DOHH2 (cell line): ENCODE results near the gene COMT.
A peak's percentile ranks its signal among the peaks of the same experiment; 100 is the strongest.

Experiments
- H3F3A ChIP-seq: fragments of 200-600 bp; sonication (generic), shearing (Covaris generic); 2 replicates; pipeline ENCODE4 v1.6.0; 2016; ENCODE audit warnings: antibody characterized with exemption, mild to moderate bottlenecking; ENCODE audit not compliant: control insufficient read depth, insufficient read depth
- H3K27ac ChIP-seq: fragments of 200-600 bp; sonication (generic); 2 replicates; pipeline ENCODE4 v1.5.1; 2014; ENCODE audit warnings: low read depth, mild to moderate bottlenecking, low read length, moderate library complexity
- H3K27me3 ChIP-seq: fragments of 200-600 bp; sonication (generic); 2 replicates; pipeline ENCODE4 v1.6.1; 2014; ENCODE audit warnings: mild to moderate bottlenecking, low read length, mixed read lengths; ENCODE audit not compliant: control insufficient read depth
- H3K36me3 ChIP-seq: fragments of 200-600 bp; sonication (generic); 2 replicates; pipeline ENCODE4 v1.6.1; 2014; ENCODE audit warnings: mild to moderate bottlenecking, low read length, moderate library complexity, mixed read lengths; ENCODE audit not compliant: control insufficient read depth
- H3K4me1 ChIP-seq: fragments of 200-600 bp; sonication (generic); 2 replicates; pipeline ENCODE4 v1.6.1; 2014; ENCODE audit warnings: mild to moderate bottlenecking, low read length, mixed read lengths; ENCODE audit not compliant: control insufficient read depth
- H3K4me2 ChIP-seq: fragments of 200-600 bp; sonication (generic); 2 replicates; pipeline ENCODE4 v1.6.0; 2014; ENCODE audit warnings: mild to moderate bottlenecking, low read length, moderate library complexity
- H3K4me3 ChIP-seq: fragments of 200-600 bp; sonication (generic); 2 replicates; pipeline ENCODE4 v1.5.1; 2014; ENCODE audit warnings: mild to moderate bottlenecking, low read length, mixed read lengths
- H3K79me2 ChIP-seq: fragments of 200-600 bp; sonication (generic); 2 replicates; pipeline ENCODE4 v1.6.1; 2014; ENCODE audit warnings: mild to moderate bottlenecking, low read length, mixed read lengths; ENCODE audit not compliant: control insufficient read depth
- H3K9me2 ChIP-seq: fragments of 200-600 bp; sonication (generic); replicated peaks from 2 replicates; pipeline ENCODE4 v1.6.1; 2014; ENCODE audit warnings: mild to moderate bottlenecking, low read length, mixed read lengths; ENCODE audit not compliant: control insufficient read depth
- H3K9me3 ChIP-seq: fragments of 200-600 bp; sonication (generic); 2 replicates; pipeline ENCODE4 v1.6.1; 2014; ENCODE audit warnings: antibody characterized with exemption, low read length, mixed read lengths; ENCODE audit not compliant: control insufficient read depth, insufficient read depth
- H4K20me1 ChIP-seq: fragments of 200-600 bp; sonication (generic); 2 replicates; pipeline ENCODE4 v1.6.0; 2014; ENCODE audit warnings: low read depth, mild to moderate bottlenecking, antibody characterized with exemption, low read length, moderate library complexity; ENCODE audit not compliant: control insufficient read depth, insufficient read depth
- EZH2phosphoT487 ChIP-seq: fragments of 200-600 bp; sonication (generic); IDR thresholded peaks from 2 replicates; pipeline ENCODE4 v1.6.1; 2017; ENCODE audit warnings: borderline replicate concordance, mild to moderate bottlenecking, antibody characterized with exemption, low read length, moderate library complexity, mixed read lengths
- TF ChIP-seq, protein P1 (sequence below): fragments of 200-600 bp; sonication (generic); IDR thresholded peaks from one replicate; pipeline ENCODE4 v1.5.1; 2014; ENCODE audit warnings: antibody characterized with exemption, mild to moderate bottlenecking, low read depth, low read length; ENCODE audit not compliant: poor library complexity, severe bottlenecking

The COMT gene

DNA sequence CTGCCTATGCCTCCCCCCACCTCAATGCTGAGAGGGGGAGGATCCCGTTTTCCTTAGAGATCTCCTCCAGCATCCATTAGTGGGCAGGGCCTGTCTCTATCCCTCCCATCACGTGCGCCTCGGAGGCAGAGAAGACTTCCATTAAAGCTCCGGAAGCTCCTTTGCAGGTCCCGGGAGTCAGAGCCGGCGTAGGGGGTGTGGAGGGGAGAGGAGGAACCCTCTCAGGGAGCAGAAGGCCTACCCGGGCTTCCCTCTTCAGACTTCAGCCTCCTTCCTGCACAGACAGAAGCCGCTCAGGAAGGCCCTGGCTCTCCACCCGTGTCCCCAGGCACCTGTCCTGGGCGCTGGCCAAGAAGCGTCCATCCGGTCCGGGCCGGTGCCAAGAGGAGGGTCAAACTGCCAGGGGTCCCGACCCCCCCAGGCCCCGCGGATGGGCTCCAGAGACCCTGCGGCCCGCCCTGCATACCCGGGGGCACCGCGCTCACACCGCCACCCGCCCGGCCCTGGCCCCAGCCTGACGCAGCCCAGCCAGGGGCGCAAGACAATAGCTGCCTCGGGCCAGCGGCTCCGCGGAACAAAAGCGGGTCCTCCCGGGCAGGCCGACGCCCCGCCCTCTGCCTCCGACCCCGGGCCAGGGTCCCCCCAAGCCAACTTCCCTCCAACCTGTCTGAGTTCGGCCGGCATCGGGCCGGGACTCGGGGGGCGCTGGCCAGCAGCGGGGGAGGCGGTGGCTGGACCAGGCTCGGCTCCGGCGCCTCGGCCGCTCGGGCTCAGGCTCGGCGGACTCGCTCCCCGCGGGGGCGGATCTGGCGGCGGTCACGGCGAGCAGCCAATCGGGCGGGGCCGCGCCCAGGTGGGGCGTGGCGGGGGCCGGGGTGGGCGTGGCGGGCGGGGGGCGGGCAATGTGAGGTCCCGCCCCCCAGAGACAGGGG is 45.1 kb downstream of the COMT start:
- Histone ChIP-seq H3K4me1 (peaks cover 11% of the 10 kb centered on the region), H3K4me3 (peak overlapping the region; percentile 65), H3K4me2 (peak overlapping the region; percentile 68), H3K27me3 (no peaks in the 10 kb centered on the region; the same call in 1 of the 2 replicates), H4K20me1 (no peaks in the 10 kb centered on the region), H3F3A (no peaks in the 10 kb centered on the region), H3K36me3 (no peaks in the 10 kb centered on the region), H3K79me2 (no peaks in the 10 kb centered on the region), H3K9me2 (no peaks in the 10 kb centered on the region), H3K9me3 (no peaks in the 10 kb centered on the region), H3K27ac (no peak overlapping the region)
- TF ChIP-seq, protein P1, sequence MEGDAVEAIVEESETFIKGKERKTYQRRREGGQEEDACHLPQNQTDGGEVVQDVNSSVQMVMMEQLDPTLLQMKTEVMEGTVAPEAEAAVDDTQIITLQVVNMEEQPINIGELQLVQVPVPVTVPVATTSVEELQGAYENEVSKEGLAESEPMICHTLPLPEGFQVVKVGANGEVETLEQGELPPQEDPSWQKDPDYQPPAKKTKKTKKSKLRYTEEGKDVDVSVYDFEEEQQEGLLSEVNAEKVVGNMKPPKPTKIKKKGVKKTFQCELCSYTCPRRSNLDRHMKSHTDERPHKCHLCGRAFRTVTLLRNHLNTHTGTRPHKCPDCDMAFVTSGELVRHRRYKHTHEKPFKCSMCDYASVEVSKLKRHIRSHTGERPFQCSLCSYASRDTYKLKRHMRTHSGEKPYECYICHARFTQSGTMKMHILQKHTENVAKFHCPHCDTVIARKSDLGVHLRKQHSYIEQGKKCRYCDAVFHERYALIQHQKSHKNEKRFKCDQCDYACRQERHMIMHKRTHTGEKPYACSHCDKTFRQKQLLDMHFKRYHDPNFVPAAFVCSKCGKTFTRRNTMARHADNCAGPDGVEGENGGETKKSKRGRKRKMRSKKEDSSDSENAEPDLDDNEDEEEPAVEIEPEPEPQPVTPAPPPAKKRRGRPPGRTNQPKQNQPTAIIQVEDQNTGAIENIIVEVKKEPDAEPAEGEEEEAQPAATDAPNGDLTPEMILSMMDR, result no peak
- TF ChIP-seq EZH2phosphoT487, result no peak

DNA sequence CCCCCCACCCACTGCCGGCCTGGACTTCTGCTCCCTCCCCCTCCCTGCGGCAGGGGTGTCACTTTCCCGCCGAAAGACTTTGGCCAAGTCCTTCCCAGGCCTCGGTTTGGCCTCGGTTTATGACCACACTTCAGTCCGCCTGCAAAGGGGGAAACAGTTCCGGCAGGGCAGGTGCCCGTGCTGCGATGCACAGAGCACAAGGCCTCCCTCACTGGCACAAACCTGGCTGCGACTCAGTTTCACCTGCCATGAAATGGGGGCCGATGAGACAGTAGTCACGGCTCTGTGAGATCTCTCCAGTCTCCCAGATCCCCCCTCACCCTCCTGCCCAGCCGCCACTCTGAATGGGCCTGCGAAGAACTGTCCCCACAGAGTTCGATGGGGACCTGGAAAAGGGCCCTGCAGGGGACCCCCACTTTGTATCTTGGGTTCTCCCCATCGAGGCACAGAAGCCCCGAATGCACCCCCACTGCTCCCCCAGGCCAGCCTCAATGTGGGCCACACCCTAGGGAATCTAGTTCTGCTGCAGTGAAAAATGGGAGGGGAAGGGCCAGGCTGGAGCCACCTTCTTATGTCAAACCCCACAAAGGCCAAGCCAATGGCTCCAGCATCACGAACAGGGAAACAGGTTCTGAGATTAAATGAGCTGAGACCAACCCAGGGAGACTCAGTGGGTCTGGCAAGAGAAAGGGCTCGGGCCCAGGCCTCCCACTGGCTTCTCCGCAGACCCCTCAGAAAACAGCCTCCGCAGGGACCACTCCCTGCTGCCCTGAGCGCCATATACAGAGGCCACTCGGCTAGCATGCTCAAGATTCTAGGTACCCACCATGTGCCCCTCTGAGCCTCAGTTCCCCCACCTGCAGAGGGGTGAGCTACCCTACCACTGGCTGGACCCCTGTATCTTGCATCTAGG is 46.1 kb downstream of the COMT start:
- Histone ChIP-seq H3K4me3 (no peak overlapping the region; the same call in 1 of the 2 replicates), H3K9me2 (no peaks in the 10 kb centered on the region), H3K4me2 (0 out of 2 replicates have a peak overlapping the region, but pooled peaks have one; percentile 29), H3F3A (no peaks in the 10 kb centered on the region), H3K4me1 (peaks cover 11% of the 10 kb centered on the region), H3K9me3 (no peaks in the 10 kb centered on the region), H3K79me2 (no peaks in the 10 kb centered on the region), H3K36me3 (no peaks in the 10 kb centered on the region), H4K20me1 (no peaks in the 10 kb centered on the region), H3K27ac (no peak overlapping the region), H3K27me3 (no peaks in the 10 kb centered on the region; the same call in 1 of the 2 replicates)
- TF ChIP-seq EZH2phosphoT487, result no peak
- TF ChIP-seq, protein P1, result no peak

- H3K9me2 ChIP-seq, result no peaks in the 10 kb centered on the region
- H3K4me2 ChIP-seq, result no peak overlapping the region
- no peak for TF ChIP-seq EZH2phosphoT487
- TF ChIP-seq, protein P1, result no peak
- H3K9me3 ChIP-seq, result no peaks in the 10 kb centered on the region
- no peaks in the 10 kb centered on the region; the same call in 1 of the 2 replicates for H3K27me3 ChIP-seq
- no peaks in the 10 kb centered on the region for H3K36me3 ChIP-seq
- no peaks in the 10 kb centered on the region for H3K79me2 ChIP-seq
- H4K20me1 ChIP-seq, result no peaks in the 10 kb centered on the region
- no peak overlapping the region for H3K27ac ChIP-seq
- no peak overlapping the region for H3K4me3 ChIP-seq
- H3K4me1 ChIP-seq, result peaks cover 11% of the 10 kb centered on the region
- no peaks in the 10 kb centered on the region for H3F3A ChIP-seq
Observed at GRCh38 chr22:19988331-19988808, 46.8 kb downstream of the COMT start.
